HS-27A (cell line): ENCODE measurements around the gene B4GALNT3.

Source experiments
- DNase-seq: peaks from one replicate; pipeline ENCODE4 v3.0.0-alpha.2; 2012; ENCODE audit warnings: low read depth, missing footprints

The B4GALNT3 gene

DNA sequence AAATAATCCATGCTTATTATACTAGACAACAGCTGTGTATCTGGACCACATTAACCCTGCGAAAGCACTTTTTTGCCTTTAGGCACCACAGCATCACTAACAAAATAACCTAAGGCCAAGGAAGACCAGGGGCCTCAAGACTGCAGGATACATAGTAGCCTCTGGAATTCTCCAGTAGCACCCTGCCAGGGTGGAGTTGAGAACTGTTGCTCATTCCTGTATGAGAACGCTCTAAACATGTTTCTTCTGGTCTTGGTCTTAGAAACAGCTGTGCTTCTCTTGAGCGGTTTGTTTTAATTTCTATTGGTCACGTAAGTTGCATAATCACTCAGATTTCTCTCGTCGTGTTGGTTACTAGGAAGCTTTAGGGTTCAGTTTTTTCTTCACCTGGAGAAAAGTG lies 7.9 kb downstream of the B4GALNT3 start:
- no peak for DNase-seq

DNA sequence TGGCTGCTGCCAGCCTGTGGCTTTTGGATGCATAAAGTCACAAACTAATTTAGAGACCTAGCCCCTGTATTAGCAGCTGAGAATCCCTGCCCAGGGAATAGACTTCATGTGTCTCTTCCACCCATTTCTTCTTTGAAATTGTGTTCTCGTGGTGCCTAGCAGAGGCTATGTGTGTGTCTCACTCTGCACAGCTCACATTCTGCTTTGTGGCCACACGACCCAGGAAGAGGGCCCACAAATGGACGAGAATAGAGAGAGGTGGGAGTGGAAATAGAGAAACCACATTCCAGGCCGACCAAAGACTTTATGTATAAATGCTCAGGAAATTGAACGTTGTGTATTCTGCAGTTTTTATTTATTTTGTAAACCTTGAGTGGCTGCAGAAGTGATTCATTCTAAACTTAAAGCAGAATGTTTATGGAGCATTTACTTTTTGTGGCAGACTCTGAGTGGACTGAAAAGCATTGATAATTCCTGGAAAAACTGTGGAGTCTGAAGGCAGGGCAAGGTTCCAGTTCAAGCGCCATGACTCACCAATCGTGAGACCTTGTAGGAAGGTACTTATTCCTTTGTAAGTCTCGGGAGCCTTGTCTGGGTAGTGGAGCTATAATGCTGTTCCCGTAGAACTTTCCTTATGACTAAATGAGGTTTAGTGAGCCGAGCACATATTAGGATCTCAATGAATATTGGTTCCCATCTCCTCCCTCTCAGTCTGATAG lies 9.1 kb downstream of the B4GALNT3 start:
- DNase-seq: no peak

DNA sequence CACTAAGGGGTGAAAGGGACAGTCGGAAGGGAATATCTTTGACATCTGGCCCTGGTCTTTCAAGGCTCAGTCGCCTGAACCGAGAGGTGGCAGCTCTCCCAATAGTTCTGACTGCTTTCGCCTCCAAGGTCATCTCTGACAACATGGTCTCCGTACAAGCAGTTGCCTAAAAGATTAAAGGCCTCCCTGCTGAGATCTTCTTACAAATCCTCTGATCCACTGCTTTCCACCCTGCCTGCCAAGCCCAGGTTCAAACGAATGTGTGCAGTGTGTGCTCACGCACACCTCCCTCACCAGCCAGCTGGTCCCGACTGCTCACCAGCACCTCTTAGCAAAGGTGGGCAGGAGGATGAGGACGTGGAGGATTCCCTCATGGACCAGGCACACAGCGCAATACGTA lies 10.4 kb downstream of the B4GALNT3 start:
- DNase-seq: no peak

DNA sequence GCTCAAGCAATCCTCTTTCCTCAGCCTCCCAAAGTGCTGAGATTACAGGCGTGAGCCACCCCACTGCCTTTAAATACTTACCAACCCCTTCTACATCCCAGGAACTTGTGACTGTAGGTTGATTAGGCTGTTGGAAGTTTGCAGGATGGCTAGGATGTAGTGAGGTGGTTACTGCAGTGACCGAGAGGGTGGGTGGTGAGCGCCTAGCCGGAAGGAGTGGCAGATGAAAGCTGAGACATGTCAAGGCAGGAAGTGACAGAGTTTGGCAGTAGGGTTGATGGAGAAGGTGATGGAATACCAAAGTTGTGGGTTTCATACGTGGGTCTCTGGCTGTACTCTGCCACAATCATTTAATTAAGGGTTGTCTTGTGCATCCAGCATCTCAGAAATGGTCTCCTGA lies 13.5 kb downstream of the B4GALNT3 start:
- DNase-seq: no peak

DNA sequence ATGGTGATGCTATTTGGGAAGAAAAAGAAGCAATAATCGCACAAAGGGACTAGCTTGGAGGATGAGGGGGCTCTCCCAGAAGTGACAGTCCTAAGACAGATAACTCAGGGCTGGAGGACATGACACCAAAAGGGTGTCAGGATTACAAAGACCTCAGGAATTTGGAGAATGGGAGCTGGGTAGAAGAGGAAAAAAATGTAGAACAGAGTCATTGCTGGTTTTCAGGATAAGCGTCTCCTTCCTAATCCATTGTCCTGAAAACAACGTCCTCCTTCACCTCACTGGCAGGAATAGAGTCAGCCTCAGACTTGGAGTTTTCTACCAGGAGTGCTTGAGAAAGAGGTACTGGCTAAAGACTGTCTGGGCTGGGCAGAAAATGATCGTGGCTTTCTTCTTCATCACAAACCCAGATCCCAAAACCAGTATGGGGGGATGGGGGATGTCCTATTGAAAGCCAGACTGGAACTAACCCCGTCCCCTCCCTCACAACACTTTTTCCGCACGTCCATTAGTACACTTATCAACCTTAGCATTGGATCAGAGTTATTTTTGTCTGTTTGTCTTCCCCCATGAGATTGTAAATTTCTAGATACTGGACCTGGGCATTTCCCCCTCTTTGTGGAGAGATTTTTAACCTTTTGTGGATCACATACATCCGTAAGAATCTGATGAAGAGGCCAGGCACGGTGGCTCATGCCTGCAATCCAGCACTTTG lies 14.3 kb downstream of the B4GALNT3 start:
- no peak for DNase-seq

DNA sequence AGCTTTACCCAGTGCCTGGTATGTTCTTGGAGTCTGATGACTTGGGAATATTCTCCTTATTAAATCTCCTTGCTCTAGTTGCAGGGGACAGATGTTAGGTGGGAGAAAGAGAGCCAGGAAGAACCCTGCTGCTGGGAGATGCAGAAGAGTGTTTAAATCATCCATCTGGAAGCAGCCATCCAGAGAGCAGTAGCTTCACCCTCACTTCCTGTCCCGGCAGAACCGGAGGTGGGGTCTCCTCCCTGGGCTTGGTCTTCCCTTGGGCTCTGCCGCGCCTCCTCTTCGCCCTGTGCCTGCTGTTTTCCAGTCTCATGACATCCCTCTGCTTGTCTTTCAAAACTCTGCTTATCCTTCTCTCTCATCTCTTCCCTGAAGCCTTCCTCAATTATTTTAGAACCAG lies 15.5 kb downstream of the B4GALNT3 start:
- DNase-seq: no peak

DNA sequence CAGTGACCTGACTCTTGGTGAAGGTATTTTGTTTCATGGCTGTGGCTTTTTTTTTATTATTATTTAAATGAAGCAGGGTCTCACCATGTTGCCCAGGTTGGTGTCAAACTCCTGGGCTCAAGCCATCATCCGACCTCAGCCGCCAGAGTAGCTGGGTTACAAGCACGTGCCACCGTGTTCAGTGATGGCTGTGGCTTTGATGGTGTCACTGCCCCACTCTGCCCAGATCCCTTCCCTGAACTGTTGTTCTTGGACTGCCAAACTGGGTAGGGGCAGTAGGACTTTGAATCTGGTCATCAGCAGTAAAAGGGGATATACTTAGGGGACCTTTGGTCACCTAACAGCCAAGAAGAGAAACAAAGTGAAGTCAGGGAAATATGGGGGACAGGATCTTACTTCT lies 19.4 kb downstream of the B4GALNT3 start:
- DNase-seq: no peak

DNA sequence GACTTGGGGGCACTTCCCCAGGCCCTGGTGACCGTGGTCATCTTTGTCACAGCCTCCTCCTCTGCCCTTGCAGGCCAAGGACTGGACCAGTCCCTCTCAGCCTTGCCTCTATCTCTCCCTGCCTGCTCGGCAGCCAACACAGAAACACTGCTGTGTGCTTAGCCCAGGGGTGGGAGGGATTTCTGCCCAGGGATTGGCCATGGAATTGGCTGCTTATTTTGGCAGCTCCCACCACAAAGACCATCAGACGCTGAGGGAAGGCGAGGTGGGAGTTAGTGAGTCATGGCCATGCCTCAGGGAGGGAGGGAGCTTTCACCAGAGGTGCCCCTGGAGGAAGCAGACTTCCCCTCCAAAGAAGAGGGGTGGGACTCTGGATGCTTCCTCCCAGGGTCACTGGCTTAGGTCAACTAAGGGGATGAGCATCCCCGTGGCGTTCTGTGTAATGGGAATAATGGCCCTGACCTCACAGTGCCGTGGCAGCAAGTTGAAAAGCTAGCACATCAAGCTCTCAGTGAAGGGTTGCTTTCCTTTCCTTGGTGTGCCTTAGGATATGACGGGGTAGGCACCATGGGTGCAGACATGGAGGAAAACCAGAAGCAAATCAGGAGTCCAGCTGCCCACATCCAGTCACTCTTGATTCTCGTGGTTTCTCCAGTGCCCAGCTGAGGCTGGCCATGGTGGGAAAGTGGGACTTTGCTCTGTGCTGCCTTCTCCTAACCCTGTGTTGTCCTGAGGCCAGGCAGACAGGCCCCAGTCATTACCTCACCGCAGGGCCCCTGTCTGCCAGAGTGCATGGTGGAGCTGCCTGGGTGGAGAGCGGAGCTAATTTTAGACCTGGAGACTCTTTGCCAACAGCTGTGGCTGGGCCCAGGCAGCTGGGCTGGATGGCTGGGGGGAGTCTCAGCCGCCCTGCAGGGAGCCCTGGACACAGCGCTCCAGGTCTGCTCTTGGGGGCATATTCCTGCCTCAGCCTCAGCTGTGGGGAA lies 21.4 kb downstream of the B4GALNT3 start:
- DNase-seq: no peak

DNA sequence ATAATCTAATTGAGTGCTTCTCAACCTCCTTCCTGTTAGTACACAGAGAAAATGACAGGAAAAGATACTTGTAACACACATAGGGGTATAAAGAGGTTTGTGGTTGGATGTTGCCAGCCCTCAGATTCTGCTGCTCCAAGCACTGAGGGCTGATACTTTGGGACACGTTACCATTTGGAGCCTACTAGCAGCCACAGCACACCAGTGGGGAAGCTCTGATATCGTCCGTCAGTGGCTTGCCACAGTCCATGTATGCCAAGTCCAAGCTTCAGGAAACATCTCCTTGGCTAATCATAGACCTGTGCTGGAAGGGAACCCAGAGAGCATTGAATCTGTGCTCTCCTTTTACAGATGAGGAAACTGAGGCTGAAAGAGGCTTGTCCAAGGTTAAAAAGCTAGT lies 22.3 kb downstream of the B4GALNT3 start:
- DNase-seq: no peak

DNA sequence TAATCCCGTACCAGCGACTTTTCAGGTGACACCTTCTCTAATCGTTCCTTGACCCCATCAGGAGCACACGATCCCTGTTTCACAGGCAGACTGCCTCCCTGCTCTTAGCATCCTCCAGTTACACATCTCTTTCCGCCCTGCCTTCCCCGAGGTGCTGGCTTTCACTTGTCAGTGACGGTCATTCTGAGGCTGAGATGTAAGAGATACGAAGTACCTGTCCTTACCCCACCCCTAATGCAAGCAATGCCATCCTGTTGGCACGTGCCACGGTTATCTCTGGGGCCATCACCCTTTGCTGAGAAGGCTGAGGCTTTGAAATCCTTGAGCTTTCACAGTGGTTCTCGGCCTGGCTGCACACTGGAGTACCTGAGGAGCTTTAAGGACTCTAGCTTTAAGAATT lies 24.4 kb downstream of the B4GALNT3 start:
- no peak for DNase-seq

DNA sequence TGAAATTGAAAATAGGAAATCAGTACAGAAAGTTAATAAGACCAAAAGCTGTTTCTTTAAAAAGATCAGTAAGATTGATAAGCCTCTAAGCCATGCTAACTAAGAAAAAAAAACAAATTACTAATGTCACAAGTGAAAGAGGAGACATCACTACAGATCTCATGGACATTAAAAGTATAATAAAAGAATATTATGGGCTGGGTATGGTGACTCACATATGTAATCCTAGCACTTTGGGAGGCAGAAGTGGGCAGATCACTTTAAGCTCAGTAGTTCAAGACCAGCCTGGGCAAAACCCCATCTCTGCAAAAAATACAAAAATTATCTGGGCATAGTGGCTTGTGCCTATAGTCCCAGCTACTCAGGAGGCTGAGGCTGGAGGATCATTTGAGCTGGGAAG lies 30.5 kb downstream of the B4GALNT3 start:
- DNase-seq: no peak

DNA sequence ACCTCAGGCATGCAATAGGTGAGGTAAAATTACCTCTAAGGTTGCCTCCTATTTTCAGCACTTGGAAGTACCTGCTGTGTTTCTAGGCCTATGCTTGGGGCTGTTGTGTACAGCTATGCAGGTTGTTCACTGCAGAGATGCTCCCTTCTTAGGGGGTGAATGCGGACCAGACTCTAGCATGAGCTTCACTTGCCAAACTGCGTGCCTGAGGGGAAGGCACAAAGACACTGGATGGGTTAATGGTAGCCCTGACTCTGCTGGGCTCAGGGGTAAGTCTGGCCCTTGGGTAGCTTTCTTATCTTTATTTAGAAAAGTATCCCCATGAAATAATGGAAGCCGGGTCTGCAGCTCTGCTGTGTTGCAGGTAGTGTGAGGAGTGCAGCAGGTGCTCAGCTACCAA lies 35.7 kb downstream of the B4GALNT3 start:
- DNase-seq: no peak

DNA sequence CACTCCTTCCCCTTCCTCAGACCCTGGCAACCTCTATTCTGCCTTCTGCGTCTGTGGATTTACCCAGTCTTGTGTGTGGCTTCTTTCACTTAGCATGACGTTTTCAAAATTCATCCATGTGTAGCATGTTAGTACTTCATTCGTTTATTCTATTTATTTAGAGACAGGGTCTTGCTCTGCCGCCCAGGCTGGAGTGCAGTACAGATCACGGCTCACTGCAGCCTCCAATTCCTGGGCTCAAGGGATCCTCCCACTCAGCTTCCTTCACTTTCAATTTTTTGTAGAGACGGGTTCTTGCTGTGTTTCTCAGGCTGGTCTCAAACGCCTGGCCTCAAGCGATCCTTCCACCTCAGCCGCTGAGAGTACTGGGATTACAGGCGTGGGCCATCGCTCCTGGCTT lies 37.0 kb downstream of the B4GALNT3 start:
- DNase-seq: no peak

DNA sequence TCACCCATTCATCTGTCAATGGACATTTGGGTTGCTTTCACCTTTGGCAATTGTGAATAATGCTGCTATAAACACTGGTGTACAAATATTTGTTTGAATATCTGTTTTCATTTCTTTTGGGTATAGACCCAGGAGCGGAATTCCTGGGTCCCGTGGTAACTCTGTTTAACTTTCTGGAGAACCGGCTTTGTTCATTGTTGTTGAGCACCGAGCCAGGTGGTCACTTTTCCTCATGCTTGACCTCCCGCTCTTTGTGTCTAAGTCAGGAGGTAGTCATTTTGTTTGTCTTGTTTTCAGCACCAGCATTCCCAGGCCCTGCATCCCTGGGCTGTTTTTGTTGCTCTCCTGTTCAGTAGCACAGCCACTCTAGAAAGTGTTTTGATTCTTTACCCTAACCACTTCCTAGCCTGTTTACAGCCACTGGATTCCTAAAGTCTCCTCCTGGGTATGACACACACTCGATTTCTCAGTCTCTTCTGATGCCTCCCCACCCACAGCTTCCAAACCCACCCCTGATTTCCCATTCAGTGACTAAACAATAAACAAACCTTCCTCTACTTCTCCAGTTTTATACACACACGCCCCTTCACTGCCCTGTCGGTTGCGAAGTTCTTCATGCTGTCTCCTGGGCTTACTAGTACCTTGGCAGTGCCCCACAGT lies 37.9 kb downstream of the B4GALNT3 start:
- no peak for DNase-seq

DNA sequence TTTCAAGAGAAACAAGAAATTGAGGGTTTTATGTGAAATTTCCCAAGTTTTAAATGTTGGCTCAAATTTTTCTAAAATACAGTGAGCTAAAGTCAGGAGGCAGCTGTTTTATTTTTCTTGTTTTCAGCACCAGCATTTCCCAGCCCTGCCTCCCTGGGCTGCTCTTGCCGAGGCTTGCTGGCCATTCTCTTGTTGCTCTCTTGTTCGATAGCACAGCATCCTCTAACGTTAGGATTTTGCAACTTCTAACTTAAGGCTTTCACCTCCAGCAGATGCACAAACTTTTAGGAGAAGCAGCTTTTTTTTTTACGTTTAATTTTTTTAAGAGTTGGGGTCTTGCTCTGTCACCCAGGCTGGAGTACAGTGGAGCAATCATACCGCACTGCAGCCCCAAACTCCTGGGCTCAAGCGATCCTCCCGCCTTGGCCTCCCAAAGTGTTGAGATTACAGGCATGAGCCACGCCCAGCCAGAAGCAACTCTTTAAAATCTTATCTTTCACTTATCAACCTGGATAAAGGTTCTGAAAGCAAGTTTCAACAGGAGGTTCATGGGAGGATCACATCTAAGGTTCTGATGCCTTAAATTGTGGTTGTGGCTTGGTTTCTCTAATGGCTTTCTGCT lies 40.2 kb downstream of the B4GALNT3 start:
- DNase-seq: no peak

DNA sequence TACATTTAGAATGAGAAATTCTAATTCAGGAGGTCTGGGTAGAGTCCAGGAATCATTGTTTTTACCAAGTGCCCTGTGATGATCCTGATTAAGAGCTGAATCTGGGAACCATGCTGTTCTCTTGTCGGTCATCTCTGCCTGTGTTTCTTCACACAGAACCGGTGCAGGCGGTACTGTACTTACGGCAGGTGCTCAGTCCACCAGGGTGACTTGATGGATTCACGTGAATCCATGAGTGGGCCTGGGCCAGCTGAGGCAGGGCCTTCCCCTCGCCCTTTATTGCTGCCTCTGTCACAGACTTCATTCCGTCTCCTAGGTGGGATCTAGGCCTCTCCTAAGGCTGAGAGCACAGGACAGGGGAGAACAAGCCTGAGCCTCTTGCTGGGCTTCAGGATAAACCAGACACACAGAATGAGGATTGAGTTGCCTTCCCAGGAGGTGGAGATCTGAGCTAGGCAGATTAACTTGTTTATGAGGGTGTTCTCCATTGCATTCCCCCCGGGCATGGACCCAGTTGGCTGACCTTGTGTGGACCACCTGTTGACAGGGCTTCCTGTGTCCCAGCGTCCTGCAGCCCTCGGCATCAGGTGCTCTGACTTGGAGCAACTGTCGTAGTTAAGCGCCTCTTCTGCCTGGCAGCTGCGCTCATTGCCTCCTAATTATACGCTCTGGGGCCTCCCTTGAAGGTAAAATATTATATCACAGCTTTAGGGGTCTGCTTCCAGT lies 42.1 kb downstream of the B4GALNT3 start:
- no peak for DNase-seq

DNA sequence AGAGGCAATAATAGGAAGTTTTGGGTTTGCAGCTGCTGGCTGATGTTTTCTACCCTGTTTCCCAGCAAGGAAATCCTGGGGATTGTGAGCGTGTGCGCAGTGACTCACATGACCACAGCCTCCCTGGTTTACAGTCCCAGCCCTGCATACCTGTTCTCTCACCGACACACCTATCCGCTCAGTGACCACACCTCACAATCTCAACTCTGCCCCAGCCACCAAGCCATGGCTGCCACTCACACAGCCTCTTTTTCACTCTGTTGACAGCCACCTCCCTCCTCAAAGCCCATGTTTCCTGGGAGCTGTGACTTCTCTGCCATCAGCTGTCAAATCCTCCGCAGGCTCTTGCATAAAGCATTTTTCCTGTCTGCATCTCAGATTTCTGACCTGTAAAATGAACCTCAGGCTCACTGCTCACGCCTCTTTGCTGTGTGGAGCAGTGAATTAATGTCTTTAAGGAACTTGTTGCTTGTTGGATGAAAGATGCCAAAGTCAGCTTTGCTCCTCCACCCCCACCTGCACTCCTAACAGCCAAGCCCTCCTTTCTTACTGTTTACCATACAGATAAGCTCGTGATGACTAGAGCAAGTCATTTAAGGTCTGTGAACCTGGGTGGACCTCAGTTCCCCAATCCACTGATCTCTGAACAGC lies 43.5 kb downstream of the B4GALNT3 start:
- DNase-seq: no peak

DNA sequence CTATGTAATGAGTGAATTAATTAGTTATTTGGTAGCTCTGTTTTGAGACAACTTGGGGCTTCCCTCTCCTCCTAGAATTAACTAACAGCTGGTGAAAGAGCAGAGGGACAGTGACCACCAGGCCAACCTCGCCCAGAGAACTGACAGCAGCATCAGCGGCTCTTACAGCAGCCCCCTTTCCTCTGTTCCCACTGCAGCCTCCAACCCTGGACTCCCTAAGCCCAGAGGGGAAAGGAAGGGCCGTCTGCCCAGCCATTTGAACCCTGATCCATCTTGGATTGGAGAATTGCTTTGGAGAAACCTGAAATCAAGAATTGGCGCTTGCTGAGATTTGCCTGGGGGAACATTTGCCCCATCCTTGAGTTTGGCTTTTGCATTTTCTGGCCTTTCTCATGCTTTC lies 45.5 kb downstream of the B4GALNT3 start:
- DNase-seq: no peak

DNA sequence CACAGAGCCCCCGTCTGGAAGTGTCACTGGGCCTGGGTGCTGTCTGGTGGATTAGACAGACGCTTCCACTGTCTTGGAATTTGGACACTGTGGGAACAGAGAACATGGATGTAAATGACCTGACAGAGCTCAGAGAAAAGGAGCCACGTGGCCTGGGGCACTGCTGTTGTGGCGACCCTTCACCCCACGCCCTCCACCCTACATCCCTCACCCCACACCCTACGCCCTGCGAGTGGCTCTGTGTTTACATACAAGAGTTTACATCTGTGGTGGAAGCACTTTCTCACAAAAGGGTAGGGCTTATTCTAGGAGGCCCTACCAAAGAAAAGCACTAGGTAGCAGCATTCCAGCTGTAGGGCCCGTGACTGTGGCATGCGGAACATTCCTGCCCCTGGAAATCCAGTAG lies 47.7 kb downstream of the B4GALNT3 start:
- DNase-seq: no peak

DNA sequence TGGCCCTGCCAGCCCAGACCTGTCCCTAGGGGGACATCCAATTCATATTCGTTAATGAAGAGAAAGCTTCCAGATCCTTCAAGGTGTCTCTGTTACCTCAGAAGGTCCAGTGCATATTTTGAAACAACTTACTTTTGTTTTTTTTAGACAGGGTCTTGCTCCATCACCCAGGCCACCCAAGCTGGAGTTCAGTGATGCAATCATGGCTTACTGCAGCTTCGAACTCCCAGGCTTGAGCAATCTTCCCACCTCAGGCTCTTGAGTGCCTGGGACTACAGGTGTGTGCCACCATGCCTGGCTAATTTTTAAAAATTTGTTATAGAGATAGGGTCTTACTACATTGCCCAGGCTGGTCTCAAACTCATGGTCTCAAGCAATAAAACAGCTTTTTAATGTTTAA lies 48.4 kb downstream of the B4GALNT3 start:
- DNase-seq: no peak

DNA sequence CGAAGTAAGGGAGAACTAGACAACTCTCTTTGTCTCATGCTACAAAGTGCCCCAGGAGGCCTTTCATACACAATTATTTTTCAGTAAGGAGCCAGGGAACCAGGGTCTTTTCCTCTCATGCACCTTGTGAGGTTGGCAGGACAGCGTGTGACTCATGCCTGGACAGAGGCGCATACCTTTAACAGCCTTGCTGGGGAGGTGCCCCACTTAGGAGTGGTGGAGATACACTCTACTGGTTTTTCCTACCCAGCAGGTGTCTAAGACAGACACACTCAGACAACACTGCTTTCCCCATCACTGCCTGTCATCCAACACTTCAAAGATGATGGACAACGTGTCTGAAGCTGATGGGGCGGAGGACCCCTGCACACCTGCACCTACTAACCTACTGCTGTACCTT lies 49.1 kb downstream of the B4GALNT3 start:
- no peak for DNase-seq
